ENCODE measurements around the gene RIPK3. TPM values are rescaled to one million over a fixed set of nuclear protein-coding genes. Genes with fewer than 3 reads are reported as not detected.
A peak's percentile ranks its signal among the peaks of the same experiment; 100 is the strongest.

The RIPK3 gene
- total and polyA plus RNA-seq, 8 donors, result 3.9 to 13.0 (median 6.1) TPM

DNA sequence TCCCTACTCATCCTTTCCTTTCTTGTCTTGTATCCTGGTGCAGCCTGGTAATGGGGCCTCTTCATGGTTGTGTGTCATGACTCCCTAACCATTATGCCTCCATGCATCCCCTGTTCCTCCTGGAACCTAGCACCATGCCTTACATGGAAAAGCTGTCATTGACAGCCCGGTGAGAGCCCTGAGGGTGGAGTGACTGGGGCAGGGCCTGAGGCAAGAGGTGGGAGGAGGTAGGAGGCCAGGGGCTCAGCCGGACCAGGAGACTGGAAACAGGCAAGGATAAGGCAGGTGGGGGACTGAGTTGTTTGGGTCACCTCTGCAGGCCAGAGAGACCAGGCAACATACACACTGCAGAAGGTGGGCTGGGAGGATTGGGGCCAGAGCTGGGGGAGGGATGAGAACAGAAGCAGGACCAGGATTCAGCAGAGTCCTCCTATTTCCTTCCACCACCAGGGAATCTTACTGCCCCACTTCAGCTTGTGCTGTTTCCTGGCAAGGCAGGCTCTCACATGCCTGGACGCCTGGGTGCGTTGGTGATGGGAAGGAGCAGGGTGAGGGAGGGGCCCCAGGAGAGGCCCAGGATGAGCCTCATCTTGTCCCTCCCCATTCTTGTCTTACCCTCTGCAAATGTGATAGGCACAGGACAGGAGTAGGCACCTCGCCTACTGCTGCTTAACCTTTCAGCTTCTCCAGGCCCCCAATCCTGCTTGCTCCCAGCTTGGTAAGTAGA is 30.1 kb downstream of the RIPK3 start, which contains the start of gene LTB4R2:
Gene LTB4R2, plus strand, starts transcription at position 603 of the 727 bp plus-strand sequence. CDS start 525 bp downstream, outside the sequence.
- DNase-seq, result peak in 1 of 6 donors; percentile 64
- intact Hi-C loops (cut with DNase I), result no loop called here
- TF ChIP-seq, protein P1, sequence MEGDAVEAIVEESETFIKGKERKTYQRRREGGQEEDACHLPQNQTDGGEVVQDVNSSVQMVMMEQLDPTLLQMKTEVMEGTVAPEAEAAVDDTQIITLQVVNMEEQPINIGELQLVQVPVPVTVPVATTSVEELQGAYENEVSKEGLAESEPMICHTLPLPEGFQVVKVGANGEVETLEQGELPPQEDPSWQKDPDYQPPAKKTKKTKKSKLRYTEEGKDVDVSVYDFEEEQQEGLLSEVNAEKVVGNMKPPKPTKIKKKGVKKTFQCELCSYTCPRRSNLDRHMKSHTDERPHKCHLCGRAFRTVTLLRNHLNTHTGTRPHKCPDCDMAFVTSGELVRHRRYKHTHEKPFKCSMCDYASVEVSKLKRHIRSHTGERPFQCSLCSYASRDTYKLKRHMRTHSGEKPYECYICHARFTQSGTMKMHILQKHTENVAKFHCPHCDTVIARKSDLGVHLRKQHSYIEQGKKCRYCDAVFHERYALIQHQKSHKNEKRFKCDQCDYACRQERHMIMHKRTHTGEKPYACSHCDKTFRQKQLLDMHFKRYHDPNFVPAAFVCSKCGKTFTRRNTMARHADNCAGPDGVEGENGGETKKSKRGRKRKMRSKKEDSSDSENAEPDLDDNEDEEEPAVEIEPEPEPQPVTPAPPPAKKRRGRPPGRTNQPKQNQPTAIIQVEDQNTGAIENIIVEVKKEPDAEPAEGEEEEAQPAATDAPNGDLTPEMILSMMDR (IDR thresholded peaks at IDR 0.05), result no peak
- ATAC-seq, result no peak
- H3K4me1 ChIP-seq, result peaks cover 25 to 44% (median 33%) of the 10 kb centered on the region in 3 donors
- H3K27me3 ChIP-seq, result no peaks in the 10 kb centered on the region
- H3K9me3 ChIP-seq, result no peaks in the 10 kb centered on the region
- no peak for FAIRE-seq
- H3K36me3 ChIP-seq, result peaks cover 0 to 19% (median 8%) of the 10 kb centered on the region in 3 donors
- WGBS, 2 donors, result 64 to 67% methylated on average over 5 of the region's 5 CpGs
- peak within 1 kb of the TSS; percentile 76 to 91 (median 89) for H3K27ac ChIP-seq
- peak within 1 kb of the TSS; percentile 33 to 64 (median 47) for H3K4me3 ChIP-seq

DNA sequence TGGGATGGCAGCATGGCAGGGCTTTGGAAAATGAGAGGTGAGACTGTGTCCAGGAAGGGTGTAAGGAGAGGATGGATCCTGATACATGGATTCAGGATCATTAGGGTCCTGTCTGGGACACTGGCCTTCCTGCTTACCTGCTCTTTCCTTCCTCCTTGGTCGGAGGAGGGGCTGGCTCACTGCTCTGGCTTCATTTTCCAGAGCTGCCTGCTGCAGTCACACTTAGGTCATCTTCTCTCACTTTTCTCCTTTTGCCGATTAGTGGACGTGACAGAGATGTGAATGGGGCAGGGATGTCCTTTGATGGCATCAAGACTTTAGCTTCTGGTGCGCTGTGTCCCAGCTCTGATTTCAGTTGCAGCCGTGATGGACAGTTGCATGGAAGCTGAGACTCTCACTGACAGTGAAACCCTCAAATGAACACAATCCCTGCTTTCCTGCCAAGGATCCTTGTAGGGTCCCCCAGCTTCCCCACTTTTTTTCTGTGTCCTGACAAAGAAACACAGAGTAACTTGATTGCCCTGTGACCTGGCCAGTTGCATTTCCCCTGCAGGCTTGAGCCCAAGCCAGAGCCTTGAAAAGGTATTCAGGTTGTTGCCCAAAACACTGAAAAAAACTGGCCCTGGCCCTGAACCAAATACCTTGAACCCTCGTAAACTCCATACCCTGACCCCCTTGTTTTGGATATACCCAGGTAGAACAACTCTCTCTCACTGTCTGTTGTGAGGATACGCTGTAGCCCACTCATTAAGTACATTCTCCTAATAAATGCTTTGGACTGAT is 31.3 kb downstream of the RIPK3 start:
- ATAC-seq, result no peak
- no peak for FAIRE-seq
- TF ChIP-seq, protein P1 (IDR thresholded peaks at IDR 0.05), result peak in 1 of 4 donors; percentile 10
- peak in 1 of 6 donors; percentile 8 for DNase-seq
- Histone ChIP-seq H3K4me3 (no peak overlapping the region), H3K27ac (peak overlapping the region in 2 of 4 donors; percentile 78 to 84), H3K36me3 (peaks cover 0 to 31% (median 20%) of the 10 kb centered on the region in 3 donors), H3K4me1 (peaks cover 25 to 44% (median 33%) of the 10 kb centered on the region in 3 donors), H3K9me3 (no peaks in the 10 kb centered on the region), H3K27me3 (no peaks in the 10 kb centered on the region)
- WGBS, 2 donors, result 66 to 72% methylated on average over 6 to 7 of the region's 7 CpGs
- intact Hi-C loops (cut with DNase I), result no loop called here

DNA sequence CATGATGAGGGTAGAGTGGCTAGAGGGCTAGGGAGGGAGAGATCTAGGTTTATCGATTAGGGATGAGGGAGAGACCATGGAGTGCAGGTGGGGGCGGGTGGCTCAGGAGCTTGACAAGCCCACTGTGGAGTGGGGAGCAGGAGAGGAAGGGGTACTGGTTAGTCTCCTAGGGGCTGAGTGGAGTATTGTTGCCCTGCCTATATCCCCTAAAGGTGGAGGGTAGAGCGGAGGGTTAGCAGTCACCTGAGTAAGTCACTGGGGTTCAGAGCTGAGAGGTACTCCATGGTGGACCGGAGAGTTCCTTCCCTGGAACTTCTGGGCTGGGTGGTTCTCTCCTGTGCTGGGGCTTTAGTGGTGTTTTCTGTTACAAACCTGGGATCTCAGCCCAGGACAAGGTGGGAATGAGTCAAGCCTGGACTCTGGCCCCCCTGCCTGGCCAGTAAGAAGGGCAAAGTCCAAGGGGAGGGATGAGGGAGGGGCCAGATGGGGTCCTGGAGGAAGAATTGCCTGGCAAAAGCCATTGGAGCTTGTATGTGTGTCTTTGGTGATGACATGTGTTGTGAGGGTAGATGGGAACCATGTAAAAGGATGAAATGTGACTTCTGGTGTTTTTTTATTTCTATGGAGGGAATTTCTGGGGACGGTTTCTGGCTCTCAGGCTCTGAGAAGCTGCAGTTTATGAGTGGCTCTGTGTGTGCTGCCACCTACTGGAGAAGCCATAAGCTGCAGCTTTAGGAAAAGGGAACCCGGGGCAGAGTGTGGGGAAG is 32.0 kb downstream of the RIPK3 start, which contains the start of gene CIDEB:
Gene CIDEB, minus strand, starts transcription at position 403 of the 767 bp plus-strand sequence. Its CDS starts 119 bp downstream, at position 284.
- FAIRE-seq, result no peak
- 28 to 29% methylated on average over 6 of the region's 6 CpGs for WGBS, 2 donors
- H3K27ac ChIP-seq, result peak within 1 kb of the TSS; percentile 28 to 84 (median 64)

DNA sequence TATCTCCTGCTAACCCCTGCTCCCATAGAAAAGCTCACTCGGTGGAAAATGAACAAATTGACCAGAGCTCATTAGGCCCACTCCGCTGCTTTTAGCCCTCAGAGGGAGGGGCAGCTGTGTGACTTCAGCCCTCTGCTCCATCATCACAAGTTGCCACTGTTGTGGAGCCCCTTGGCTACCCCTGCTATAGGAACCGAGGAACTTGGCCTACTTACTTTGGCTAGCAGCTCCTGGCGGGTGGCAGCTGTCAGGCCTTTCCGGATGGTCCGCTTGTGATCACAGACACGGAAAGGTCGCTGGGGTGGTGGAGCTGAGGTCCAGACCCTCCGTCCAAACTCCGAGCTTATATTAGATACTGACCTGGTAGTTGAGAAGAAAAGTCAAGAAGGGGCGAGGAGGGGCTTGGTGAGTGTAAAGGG is 32.6 kb downstream of the RIPK3 start:
- Histone ChIP-seq H3K36me3 (peaks cover 0 to 41% (median 28%) of the 10 kb centered on the region in 3 donors), H3K9me3 (no peaks in the 10 kb centered on the region), H3K4me1 (peaks cover 25 to 44% (median 33%) of the 10 kb centered on the region in 3 donors), H3K27ac (peak overlapping the region; percentile 28 to 84 (median 64)), H3K4me3 (peak overlapping the region in 1 of 4 donors; percentile 20), H3K27me3 (no peaks in the 10 kb centered on the region)
- DNase-seq (no peak), FAIRE-seq (no peak), ATAC-seq (no peak)
- 67 to 69% methylated on average over 11 of the region's 11 CpGs for WGBS, 2 donors
- intact Hi-C loops (cut with DNase I), result no loop called here
- TF ChIP-seq, protein P1 (IDR thresholded peaks at IDR 0.05), result no peak

More for the DNA sequence above, 32.0 kb downstream of the RIPK3 start, which contains the start of gene CIDEB:
- H3K4me1 ChIP-seq, result peaks cover 25 to 44% (median 33%) of the 10 kb centered on the region in 3 donors
- H3K9me3 ChIP-seq, result no peaks in the 10 kb centered on the region
- DNase-seq (peak in 5 of 6 donors; percentile 86 to 88 (median 87)), ATAC-seq (peak; percentile 66 to 78 (median 72))
- TF ChIP-seq, protein P1 (IDR thresholded peaks at IDR 0.05), result peak; percentile 92 to 97 (median 94)
- H3K4me3 ChIP-seq, result peak within 1 kb of the TSS in 1 of 4 donors; percentile 20
- intact Hi-C loops (cut with DNase I), result no loop called here
- H3K36me3 ChIP-seq, result peaks cover 0 to 35% (median 25%) of the 10 kb centered on the region in 3 donors
- H3K27me3 ChIP-seq, result no peaks in the 10 kb centered on the region
